ENCODE results near the gene INTS13. TPM values are rescaled to one million over a fixed set of nuclear protein-coding genes. Genes with fewer than 3 reads are reported as not detected.

Gene INTS13
- total RNA-seq, 1 experiment from 2014 or later, result 50.5 TPM

DNA sequence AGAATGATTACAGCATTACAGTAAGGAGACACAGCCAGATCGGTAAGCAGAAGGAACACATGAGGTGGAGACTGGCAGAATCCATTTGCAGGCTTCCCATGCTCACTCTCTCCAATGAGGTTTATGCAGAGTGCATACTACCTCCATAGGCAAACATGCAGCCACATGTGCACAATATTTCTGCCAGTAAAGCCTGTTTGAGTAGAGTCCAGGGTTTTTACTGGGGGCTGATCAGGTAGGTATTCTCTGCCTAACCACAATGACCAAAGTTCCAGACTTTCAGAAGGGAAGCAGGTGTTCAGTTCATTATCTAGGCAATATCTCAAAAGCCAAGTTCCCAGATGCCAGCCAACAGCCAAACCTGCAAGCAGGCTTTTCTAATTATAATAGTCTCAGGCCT is 31.1 kb downstream of the INTS13 start:
- peaks cover 40% of the 10 kb centered on the region in 2 experiments; a peak in 3 of 4 replicates for H3K36me3 ChIP-seq (ENCODE audit: control insufficient read depth in 1 of 2, insufficient read depth in 2 of 2, low read length in 2 of 2)
- no peaks in the 10 kb centered on the region for H4K20me1 ChIP-seq (ENCODE audit: insufficient read depth)
- no TSS peak for BruUV-seq (replicated peaks)

More for the DNA sequence above, 31.1 kb downstream of the INTS13 start:
- Histone ChIP-seq H3K9me3 (ENCODE audit: control insufficient read depth in 1 of 2, insufficient read depth in 1 of 2, low read depth in 1 of 2, low read length in 2 of 2) (no peaks in the 10 kb centered on the region), H2AFZ (ENCODE audit: low read depth, low read length, poor library complexity, severe bottlenecking) (no peak overlapping the region), H3K27ac (ENCODE audit: low read depth, low read length) (no peak overlapping the region), H3K4me3 (replicated peaks in 1 of 2; ENCODE audit: low read depth in 1 of 2, low read length in 2 of 2) (no peak overlapping the region), H3K27me3 (ENCODE audit: insufficient read depth, low read length) (no peaks in the 10 kb centered on the region), H3K4me2 (ENCODE audit: low read length) (no peak overlapping the region), H3K9ac (ENCODE audit: low read length) (no peak overlapping the region), H3K79me2 (ENCODE audit: insufficient read depth, low read length) (peaks cover 3% of the 10 kb centered on the region; the same call in 1 of the 2 replicates), H3K9me2 (ENCODE audit: insufficient read depth) (no peaks in the 10 kb centered on the region), H3K4me1 (ENCODE audit: control insufficient read depth in 1 of 2, insufficient read depth in 2 of 2, low read length in 2 of 2) (no peaks in the 10 kb centered on the region)
- TF ChIP-seq ZFX (IDR thresholded peaks at IDR 0.05) (no peak), ELF1 (IDR thresholded peaks at IDR 0.05; ENCODE audit: borderline replicate concordance, low read depth) (no peak), TCF7L2 (IDR thresholded peaks at IDR 0.05; ENCODE audit: borderline replicate concordance, extremely low read depth, insufficient read depth, insufficient read length) (no peak), CBX3 (IDR thresholded peaks at IDR 0.05; ENCODE audit: low read depth) (no peak), SIN3A (IDR thresholded peaks at IDR 0.05; ENCODE audit: low read depth) (no peak), REST (IDR thresholded peaks at IDR 0.05; ENCODE audit: low read depth) (no peak), POLR2AphosphoS5 (IDR thresholded peaks at IDR 0.05; ENCODE audit: low read depth, low read length) (no peak), SP1 (IDR thresholded peaks at IDR 0.05; ENCODE audit: low read depth) (no peak), EZH2 (IDR thresholded peaks at IDR 0.05) (no peak), YY1 (IDR thresholded peaks at IDR 0.05; ENCODE audit: extremely low read depth, insufficient replicate concordance, low read depth, low read length) (no peak), JUND (IDR thresholded peaks at IDR 0.05) (no peak), CTCF (IDR thresholded peaks at IDR 0.05 in 2 of 3, conservative IDR thresholded peaks at IDR 0.05 in 1 of 3; ENCODE audit: borderline replicate concordance in 1 of 3, insufficient read depth in 1 of 3, low read depth in 2 of 3, low read length in 2 of 3) (no peak), POLR2A (IDR thresholded peaks at IDR 0.05; ENCODE audit: borderline replicate concordance, extremely low read depth, insufficient read depth, insufficient read length) (no peak), ZNF274 (IDR thresholded peaks at IDR 0.05; ENCODE audit: low read depth, low read length) (no peak), SRF (IDR thresholded peaks at IDR 0.05; ENCODE audit: low read depth) (no peak), EZH2phosphoT487 (IDR thresholded peaks at IDR 0.05; ENCODE audit: borderline replicate concordance) (no peak), ATF3 (IDR thresholded peaks at IDR 0.05) (no peak), ZBTB33 (IDR thresholded peaks at IDR 0.05; ENCODE audit: extremely low read depth, insufficient replicate concordance, low read length) (no peak)
- ChIA-PET CTCF (no interaction called here), RAD21 (ENCODE audit: low non-redundant PET in 1 of 2, low total read pairs in 2 of 2, uncharacterized antibody in 2 of 2, unreplicated experiment in 2 of 2) (no interaction called here), POLR2A (no interaction called here)
- DNase-seq (ENCODE audit: low read depth, low spot score) (no peak), ATAC-seq (no peak)
- intact Hi-C loops (cut with micrococcal nuclease), result loop anchor here (5.0 kb wide), 1 partner anchor 61 kb away; no protein-coding TSS in a partner anchor
